Left renal pelvis (tissue), 4 donors: ENCODE results near the gene SLC22A23. TPM values are rescaled to one million over a fixed set of nuclear protein-coding genes. Genes with fewer than 3 reads are reported as not detected.
"Not testable (repeated sequence)": the region's sequence is repeated elsewhere in the genome, so short reads cannot be mapped to it uniquely, and the experiment has no call there.

Experiments
- DNase-seq, 4 donors: peaks; one replicate each; pipeline ENCODE4 v3.0.0-alpha.2; 2013; ENCODE audit warnings: low read depth in 4 of 4, low spot score in 3 of 4
- polyA plus RNA-seq, 4 donors: library from polyadenylated mRNA; unstranded; fragments of 120-200 nt; gene quantifications; one replicate each; pipeline ENCODE4 v1.2.1, GENCODE V29; 2013; ENCODE audit not compliant: insufficient read length in 4 of 4

Gene SLC22A23
- polyA plus RNA-seq, 4 donors: 3.3 to 13.7 (median 11.0) TPM

DNA sequence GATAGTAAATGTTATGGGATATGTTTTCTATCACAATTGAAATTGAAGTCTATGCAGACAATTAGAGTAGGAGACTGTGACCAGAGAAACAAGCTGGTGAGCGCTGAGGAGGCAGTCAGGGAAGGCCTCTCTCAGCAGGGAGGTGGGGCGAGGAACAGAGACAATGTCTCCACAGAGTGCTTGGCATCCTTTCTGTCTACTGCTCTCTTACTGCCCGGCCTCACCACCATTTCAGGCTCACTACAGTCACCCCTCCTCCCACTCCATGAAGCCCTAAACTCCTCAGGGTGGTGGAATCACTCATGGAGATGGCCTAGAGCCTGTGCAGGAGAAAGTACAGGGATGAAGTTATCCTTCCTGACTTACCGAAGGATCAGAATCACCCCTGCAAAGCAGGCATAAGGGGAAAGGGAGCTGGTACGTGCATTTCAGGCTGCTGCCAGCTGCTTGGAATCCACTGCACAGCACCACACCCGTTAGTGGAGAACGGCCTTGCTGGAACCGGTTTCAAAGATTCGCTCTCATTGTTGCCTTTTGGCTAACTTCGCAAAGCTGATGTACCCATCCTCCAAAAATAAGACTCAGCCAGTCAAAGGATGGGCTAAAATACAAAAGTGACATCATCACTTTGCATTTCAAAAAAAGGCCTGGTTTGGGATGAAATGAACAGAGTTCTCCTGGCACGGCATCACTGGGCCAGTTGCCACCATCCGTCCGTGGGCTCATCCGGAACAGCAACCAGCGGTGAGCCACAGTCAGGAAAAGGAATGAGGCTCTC, 67.3 kb downstream of the SLC22A23 start:
- no peak for DNase-seq

DNA sequence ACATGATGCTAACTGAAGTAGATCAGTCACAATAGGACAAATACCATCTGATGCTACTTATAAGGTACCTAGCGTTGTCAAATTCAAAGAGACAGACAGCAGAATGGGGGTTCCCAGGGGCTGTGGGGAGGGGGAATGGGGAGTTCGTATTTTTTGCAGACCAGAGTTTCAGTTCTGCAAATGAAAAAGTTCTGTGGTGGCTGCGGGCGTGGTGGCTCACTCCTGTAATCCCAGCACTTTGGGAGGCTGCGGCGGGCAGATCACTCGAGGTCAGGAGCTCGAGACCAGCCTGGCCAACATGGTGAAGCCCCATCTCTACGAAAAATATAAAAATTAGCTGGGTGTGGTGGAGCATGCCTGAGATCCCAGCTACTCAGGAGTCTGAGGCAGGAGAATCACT, 68.1 kb downstream of the SLC22A23 start:
- DNase-seq: no peak

DNA sequence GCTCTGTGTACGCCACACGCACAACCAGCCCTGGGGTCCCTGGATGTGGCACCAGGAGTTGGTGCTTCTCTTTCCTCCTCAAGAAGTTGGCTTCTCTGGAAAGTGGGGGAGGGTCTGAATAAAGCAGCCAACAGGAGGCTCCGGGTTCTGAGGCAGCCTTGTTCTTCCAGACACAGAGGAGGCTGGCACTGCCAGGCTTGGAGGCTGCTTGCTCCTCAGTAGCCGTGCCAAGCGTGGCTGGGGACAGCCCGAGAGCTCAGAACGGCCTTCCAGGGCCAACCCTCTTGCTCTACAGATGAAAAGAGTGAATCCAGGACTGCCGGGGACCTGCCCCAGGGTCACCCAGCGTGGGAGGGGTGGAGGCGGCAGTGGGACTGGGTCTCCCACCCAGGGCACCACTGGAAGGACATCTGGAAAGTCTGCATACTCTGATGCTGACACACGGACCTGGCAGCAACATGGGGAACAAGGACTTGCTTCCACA, 70.4 kb downstream of the SLC22A23 start:
- no peak for DNase-seq

DNA sequence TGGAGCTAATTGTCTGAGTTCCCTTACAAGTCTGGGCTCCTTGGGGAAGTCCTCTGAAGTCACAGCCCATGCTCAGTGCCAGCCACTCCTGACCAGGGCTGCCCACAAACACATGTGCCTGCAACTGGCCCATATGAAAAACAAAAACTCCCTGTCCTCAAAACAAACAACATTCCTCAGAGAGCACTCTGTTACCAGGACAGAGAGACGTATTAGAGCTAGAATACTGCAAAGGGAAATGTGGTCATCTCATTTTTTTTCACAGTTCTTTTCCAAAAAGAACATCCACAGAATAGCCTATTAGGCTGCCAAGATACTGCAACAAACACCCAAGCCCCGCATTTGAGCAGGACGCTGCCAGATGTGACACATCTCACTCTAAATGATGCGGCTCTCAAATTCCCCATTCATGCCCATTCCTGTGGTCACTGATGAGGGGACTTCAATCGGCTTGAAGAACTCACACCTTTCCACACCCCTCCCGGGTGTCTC, 71.1 kb downstream of the SLC22A23 start:
- DNase-seq: no peak

DNA sequence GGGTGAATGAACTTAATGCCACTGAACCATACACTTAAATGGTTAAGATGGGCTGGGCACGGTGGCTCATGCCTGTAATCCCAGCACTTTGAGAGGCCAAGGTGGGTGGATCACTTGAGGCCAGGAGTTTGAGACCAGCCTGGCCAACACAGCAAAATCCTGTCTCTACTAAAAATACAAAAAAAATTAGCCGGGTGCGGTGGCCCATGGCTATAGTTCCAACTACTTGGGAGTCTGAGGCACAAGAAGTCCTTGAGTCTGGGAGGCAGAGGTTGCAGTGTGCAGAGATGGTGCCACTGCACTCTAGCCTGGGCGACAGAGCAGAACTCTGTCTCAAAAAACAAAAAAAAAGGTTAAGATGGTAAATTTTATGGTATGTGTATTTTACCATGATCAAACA, 71.7 kb downstream of the SLC22A23 start:
- DNase-seq: not testable (repeated sequence)

DNA sequence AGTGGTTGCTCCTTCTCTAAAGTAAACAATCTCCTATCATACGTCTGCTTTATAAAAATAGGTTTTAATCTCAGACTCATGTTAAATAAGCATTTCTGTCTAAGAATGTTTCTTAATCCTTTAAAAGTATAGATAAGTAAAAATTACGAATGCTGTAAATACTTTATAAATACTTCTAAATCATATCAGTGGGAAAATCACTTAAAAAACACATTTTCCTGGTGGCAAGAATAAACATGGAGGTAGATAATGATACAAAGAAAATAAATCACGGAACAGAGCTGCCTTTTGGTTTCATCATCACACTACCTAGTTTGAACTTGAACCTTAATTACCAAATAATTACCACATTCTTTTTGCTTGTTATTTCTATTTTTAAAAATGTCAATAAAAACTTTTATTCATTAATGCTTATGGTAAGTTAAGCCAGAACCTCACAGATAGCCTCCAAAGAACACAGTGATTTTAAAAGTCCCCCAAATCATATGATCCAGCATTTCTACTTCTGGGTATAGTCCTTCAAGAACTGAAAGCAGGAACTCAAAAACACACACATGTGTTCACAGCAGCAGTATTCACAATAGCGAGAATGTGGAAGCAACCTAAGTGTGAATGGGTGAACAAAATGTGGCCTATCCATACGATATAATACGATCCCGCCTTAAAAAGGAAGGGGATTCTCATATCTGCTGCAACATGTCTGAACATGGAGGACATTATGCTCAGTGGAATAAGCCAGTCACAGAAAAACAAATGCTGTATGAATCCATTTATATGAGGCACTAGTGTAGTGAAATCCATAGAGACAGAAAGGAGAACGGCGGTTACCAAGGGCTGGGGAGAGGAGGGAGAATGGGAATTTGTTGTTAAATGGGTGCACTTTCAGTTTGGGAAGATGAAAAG, 72.4 kb downstream of the SLC22A23 start:
- no peak for DNase-seq

DNA sequence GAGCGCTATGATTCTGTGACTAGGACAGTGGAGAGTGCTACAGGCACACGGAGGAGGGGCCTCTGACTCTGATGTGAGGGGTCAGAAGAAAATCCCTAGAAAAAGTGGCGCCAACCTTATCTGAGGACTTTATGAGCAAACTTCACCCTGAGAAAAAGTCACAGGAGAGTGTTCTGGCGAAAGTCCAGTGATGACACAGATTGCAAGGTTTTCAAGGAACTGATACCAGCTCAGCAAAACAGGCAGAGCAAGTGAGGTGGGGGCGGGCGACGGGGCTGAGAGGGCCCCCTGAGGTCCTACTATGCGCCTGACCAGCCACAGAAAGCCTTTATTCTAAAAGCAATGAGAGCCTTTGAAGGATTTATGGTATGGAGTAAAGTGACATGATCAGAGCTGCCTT, 73.3 kb downstream of the SLC22A23 start:
- no peak for DNase-seq

DNA sequence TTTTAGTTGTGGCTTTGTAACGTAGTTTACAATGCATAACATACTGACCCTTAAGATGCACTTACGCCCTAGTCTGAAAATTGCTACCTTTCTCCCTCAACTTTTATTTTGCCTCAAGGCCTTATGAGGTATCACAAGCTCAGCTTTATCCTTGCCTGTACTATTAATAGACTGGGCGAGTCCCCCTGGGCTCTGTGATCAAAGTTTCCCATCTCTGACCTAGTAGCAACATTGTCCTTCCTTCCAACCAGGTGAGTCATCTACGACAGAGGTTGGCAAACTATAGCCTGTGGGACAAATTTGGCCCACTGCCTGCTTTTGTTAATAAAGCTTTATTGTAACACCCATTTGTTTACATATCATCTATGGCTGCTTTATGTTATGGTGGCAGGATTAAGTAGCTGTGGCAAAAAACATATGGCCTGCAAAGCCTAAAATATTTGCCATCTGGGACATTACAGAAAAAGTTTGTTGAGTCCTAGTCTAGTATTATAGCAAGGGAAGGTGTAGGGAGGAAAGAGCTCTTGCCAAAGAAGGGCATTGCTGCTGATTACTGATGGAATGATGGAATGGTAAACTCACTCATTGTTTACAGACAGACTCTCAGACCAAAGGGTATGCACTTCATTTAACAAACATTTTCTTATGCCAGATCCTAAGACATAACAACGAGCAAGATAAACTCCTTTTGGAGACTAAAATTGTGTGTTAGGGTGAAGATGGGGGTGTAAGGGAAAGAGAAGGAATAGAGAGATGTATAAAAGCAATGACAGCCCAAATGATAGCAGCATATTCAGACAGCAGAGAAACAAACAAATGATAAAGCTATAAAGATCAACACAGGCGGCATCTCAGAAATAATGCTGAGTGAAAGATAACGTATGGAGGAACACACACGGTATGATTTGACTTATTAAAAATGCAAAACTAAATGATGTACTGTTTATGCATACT, 74.2 kb downstream of the SLC22A23 start:
- no peak for DNase-seq

DNA sequence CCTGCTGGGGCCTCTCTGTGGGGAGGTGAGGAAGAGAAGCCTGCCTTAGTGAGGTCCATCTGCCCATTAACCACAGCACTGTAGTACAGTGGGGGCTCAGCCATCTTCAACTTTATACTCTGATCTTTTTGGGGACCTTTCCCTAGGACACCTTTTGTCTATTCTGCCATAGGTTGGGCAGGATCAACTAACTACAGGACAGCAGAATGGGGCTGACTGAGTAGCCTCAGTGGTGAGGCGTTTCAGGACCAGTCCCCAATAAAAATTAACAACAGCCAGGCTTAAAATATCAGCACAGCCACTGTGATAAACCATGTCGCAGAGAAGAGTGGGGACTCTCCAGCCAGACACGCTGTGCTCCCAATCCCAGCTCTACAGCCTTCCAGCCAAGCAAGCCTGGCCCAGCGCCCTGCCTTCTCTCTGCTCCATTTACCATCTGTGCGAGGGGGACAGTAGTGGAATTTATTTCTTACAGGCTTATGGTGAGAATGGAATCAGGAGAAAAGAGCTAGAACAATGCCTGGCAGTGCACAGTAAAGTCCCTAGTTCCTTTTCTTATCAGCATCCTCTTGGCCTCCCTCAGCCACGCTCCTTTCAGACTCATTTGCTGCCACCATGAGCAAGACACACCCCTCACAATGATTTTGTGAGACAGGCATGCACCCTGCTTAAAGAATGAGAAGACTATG, 75.5 kb downstream of the SLC22A23 start:
- DNase-seq: no peak

DNA sequence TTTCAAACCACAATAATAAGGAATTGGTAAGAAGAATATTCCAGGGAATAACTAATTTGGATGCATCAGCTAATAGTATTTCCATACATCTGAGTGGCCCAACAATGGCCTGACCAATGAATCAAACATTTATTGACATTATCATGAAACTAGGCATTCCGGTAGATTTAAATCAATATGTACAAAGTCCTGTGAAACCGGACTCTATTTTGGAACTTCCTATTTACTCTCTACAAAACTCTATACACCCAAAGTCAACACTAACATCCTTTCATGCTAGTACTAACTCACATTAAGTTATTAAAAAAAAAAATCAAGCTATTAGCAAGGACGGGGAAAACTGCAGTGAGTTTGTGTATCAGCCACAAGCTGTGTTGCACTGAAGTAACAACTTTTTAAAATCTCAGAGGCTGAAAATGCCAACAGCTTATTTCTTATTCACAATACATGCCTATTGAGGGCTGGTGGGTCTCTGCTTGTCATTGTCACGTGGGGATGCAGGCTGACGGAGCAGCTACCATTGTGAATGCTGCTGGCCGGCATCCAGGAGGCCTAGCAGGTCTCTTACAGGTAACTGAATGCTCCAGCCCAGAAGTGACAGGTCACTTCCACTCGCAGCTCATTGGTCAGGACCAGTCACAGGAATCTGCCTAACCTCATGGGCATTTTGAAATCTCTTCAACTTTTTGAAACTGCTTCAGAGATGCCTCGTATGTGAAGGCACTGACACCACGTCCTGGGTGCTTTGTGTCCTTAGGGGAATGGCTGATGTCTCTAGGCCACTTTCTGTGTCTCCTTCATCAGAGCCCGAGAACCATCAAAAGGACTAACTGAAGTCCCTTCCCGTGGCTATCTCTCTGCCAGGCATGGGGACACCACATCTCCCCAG, 76.3 kb downstream of the SLC22A23 start:
- no peak for DNase-seq

DNA sequence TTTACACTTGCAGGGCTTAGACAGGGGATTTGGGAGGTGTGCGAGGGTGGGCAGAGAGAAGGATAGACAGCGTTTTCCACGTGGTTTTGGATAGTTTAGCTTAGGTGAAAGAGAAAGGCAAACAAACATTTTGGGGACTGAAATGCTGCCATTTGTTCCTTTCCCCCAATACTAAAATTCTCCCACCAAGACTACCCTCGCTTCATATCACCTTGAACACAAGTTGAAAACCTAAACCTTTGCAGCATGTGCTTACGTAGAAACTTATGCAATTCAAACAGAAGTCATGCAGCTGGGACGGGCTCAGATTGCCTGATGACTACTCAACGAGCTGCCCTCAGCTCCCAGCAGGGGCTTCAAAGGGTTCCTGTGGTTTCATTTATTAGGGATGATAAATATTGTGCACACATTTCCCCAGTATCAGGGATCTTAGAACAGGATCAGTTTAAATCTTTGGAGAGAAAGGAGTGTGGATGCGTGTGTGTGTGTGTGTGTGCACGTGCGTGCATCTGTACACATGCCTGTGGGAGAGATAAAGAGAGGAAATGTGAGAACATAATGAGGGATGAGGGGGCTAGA, 77.3 kb downstream of the SLC22A23 start:
- no peak for DNase-seq

DNA sequence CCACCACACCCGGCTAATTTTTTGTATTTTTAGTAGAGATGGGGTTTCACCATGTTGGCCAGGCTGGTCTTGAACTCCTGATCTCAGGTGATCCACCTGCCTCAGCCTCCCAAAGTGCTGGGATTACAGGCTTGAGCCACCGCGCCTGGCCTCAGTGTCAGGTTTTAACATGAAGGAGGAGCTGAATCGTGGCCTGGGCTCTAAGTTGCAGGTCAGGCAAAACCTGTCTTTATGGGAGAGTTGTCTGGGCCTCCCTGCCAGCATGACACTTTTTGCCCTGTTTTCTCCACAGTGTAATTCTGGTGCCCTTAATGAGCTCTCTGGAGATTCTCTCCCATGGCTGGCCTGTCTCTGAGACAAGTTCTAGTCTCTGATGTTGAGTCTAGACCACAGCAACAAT, 78.0 kb downstream of the SLC22A23 start:
- DNase-seq: not testable (repeated sequence)

DNA sequence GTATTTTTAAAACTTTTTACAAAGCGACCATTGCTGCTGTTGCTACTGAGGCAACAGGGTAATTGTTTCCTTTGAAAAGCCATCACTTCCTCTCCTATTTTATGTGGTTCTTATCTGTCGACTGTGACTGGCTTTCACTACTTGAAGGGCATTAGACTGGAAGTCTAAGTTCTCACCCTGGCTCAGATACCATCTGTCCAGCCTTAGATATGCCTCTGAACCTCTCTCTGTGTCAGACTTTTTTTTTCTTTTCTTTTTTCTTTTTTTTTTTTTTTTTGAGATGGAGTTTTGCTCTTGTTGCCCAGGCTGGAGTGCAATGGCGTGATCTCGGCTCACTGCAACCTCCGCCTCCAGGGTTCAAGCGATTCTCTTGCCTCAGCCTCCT, 78.5 kb downstream of the SLC22A23 start:
- not testable (repeated sequence) for DNase-seq

DNA sequence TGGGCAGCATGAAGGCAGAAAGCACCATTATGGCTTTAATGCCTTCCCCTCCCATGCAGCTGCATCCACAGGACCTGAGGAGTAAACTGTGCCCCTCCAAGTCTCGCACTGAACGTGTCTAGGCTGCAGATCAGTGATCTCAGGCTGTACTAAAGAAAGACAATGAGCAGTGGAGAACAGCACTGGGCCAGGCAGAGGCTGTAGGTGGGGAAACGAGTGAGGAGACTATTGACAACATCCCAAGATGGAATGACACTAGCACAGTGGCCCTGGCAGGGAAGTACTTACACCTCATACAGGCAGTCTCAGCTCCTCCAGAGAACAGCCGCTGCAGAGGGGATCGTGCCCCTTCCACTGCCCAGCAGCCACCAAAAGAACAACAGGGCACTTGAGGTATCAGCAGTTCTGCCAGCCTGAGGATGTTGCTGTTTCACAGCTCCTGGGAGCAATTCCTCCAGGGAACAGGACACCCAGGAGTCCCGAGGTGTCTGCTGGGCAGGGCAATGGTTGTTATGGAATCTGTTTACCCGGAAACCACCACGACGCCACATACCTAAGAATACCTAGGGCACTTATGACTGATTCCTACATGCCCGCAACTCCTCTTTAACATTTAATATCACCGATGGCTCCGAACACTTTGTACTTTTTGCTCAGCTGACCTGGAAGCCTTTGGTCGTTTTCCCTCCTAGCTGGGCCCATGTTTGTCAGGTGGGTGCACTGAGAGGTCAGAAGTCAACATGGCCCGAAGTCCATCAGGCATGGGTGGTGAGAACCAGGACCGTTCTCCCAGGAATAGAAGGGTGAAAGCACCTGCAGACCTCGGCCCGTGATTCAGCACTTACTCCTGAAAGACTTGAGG, 79.1 kb downstream of the SLC22A23 start:
- DNase-seq: no peak

DNA sequence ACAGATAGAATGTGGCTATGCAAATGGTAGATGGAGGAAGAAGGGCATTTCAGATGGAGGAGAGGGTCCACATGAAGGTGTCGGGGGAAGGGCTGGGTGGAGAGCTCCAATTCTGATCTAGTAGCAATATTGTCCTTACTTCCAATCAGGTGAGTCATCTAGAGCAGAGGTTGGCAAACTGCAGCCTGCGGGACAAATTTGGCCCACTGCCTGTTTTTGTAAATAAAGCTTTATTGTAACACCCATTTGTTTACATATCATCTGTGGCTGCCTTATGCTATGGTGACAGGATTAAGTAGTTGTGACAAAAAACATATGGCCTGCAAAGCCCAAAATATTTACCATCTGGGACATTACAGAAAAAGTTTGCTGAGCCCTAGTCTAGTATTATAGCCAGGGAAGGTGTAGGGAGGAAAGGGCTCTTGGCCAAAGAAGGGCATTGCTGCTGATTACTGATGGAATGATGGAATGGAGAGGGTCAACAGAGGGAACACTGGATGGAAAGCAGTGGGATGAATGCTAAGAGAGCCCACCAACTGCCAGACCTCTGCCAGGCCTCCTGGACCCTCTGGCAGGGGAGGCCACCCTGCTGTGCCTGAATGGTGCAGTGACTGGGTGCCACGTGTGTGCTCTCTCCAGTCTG, 79.8 kb downstream of the SLC22A23 start:
- DNase-seq: no peak

DNA sequence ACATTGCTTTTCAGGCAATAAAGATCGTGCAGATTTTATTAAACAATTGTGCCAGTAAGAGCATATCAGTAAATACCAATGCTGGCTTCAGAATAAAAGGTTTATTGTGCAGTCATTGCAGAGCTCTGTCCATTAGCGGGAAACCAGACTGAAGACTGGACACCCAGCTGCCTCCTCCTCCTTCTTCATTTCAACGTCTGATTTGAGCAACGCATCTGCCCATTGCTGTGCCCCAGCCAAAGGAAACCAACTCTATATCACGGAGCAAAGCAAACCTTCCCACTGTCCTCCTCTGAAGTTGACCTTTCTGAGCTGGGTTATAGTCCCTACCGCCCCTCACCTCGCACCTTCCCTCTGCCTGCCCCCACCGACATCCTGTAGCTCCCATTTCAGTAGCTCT, 80.8 kb downstream of the SLC22A23 start:
- DNase-seq: no peak

DNA sequence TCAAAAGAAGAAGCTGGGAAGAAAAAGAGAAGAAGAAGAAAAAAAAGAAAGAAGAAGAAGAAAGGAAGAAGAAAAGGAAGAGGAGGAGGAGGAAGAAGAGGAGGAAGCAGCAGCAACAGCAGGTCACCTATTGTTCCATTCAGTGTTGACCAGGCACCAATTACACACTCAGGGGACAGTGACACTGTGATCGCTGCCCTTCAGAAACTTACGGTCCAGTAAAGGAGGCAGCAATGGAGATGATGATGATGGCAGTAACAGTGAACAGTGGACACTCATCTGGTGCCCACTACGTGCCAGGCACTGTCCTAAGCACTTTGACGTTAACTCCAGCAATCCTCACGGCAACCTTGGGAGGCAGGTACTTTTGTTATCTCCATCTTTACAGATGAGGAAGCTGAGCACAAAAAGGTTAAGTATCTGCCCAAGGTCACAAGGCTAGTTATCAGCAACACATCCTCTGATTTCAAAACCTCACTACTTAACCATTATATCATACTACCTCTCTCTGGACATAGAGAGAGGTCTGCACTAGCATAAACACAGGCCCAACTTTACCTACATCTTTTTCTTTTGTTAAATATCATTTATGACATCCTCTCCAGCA, 83.2 kb downstream of the SLC22A23 start:
- no peak for DNase-seq
